Right ventricle myocardium inferior (tissue), 1 donor: ENCODE measurements around the gene KLC1. TPM values are rescaled to one million over a fixed set of nuclear protein-coding genes. Genes with fewer than 3 reads are reported as not detected.

Experiments used
- ATAC-seq: fragments of 200-7000 bp; cut with Tn5 transposase; one replicate; pipeline ENCODE4 v1.9.1; 2020; ENCODE audit warnings: mild to moderate bottlenecking, moderate library complexity
- DNase-seq: peaks from one replicate; pipeline ENCODE4 v3.0.0; 2021; ENCODE audit errors: missing footprints
- intact Hi-C: fragments of 100-400 bp; cut with DNase I; formaldehyde crosslinking; loops from one replicate; pipeline ENCODE4 v1.11.0; 2022
- total RNA-seq: library from RNA; stranded (reverse); fragmentation: NEBNext Ultra II Directional; extraction: Animal tissue kit (Norgen Biotek cat#: 25700); gene quantifications from one replicate; pipeline ENCODE4 v1.2.1, GENCODE V29; 2021
- donor health status: DM: no; HTN: yes; CAD: no; lungs with severe emphysema.

The KLC1 gene
- total RNA-seq, 1 donor from 2014 or later, result 151 TPM

GRCh38 chr14:103698380-103699260 lies 69.6 kb downstream of the KLC1 start:
- intact Hi-C loops, result no loop called here
- ATAC-seq (no peak), DNase-seq (peak; percentile 62)

GRCh38 chr14:103699261-103699661 lies 70.2 kb downstream of the KLC1 start:
- intact Hi-C loops, result no loop called here
- ATAC-seq, result no peak
- peak; percentile 56 for DNase-seq

GRCh38 chr14:103699901-103700752 lies 71.1 kb downstream of the KLC1 start:
- intact Hi-C loops, result no loop called here
- DNase-seq (peak; percentile 67), ATAC-seq (peak; percentile 57)

- peak; percentile 72 for DNase-seq
- peak; percentile 12 for ATAC-seq
- intact Hi-C loops, result no loop called here
Observed at GRCh38 chr14:103700753-103701490, 71.9 kb downstream of the KLC1 start.

GRCh38 chr14:103702095-103702494 lies 73.1 kb downstream of the KLC1 start:
- ATAC-seq (no peak), DNase-seq (no peak)
- intact Hi-C loops, result no loop called here

- DNase-seq (peak; percentile 45), ATAC-seq (no peak)
- intact Hi-C loops, result no loop called here
Observed at GRCh38 chr14:103702497-103703432, 73.8 kb downstream of the KLC1 start.

- intact Hi-C loops, result no loop called here
- peak; percentile 59 for DNase-seq
- ATAC-seq, result no peak
Observed at GRCh38 chr14:103703433-103704385, 74.7 kb downstream of the KLC1 start.

GRCh38 chr14:103704708-103705107 lies 75.7 kb downstream of the KLC1 start:
- ATAC-seq (no peak), DNase-seq (peak; percentile 47)
- intact Hi-C loops, result no loop called here

- ATAC-seq (peak; percentile 30), DNase-seq (no peak)
- intact Hi-C loops, result no loop called here
Observed at GRCh38 chr14:103705118-103705503, 76.1 kb downstream of the KLC1 start.

- DNase-seq (no peak), ATAC-seq (peak; percentile 1)
- intact Hi-C loops, result no loop called here
Observed at GRCh38 chr14:103705504-103706284, 76.7 kb downstream of the KLC1 start.

GRCh38 chr14:103706551-103707328 lies 77.7 kb downstream of the KLC1 start:
- DNase-seq, result peak; percentile 59
- ATAC-seq, result no peak
- intact Hi-C loops, result no loop called here

GRCh38 chr14:103707329-103708263 lies 78.6 kb downstream of the KLC1 start:
- DNase-seq, result peak; percentile 39
- intact Hi-C loops, result no loop called here
- ATAC-seq, result peak; percentile 3

- intact Hi-C loops, result no loop called here
- peak; percentile 67 for DNase-seq
- peak; percentile 28 for ATAC-seq
Observed at GRCh38 chr14:103708750-103709187, 79.8 kb downstream of the KLC1 start.

- intact Hi-C loops, result loop anchor here (10.0 kb wide), 1 partner anchor 145 kb away; the partner anchor contains the start of genes BAG5 and COA8
- DNase-seq, result peak; percentile 42
Observed at GRCh38 chr14:103709814-103710213, 80.8 kb downstream of the KLC1 start.

More at GRCh38 chr14:103709814-103710213, 80.8 kb downstream of the KLC1 start:
- no peak for ATAC-seq
